Body of pancreas (tissue), 4 donors: Measurements from ENCODE around the gene ACADM. TPM values are rescaled to one million over a fixed set of nuclear protein-coding genes. Genes with fewer than 3 reads are reported as not detected.
"Not testable (repeated sequence)": the region's sequence is repeated elsewhere in the genome, so short reads cannot be mapped to it uniquely, and the experiment has no call there.

Experiments
- ATAC-seq: fragments of 150-250 bp; one replicate; pipeline ENCODE4 v1.9.1; 2016
- DNase-seq, 4 donors: peaks; one replicate each; pipeline ENCODE4 v3.0.0-alpha.2; 2019
- H3K27ac ChIP-seq, 4 donors: fragments of 200-600 bp; sonication (generic); 1 replicate in 3 of 4; 2 replicates in 1 of 4; pipeline versions ENCODE4 v1.5.1 to v1.6.1; 2016 to 2019; ENCODE audit warnings: mild to moderate bottlenecking in 1 of 4, mixed read lengths in 1 of 4, moderate library complexity in 1 of 4
- H3K27me3 ChIP-seq, 2 donors: fragments of 200-600 bp; sonication (generic); one replicate each; pipeline ENCODE4 v1.6.0; 2016; ENCODE audit warnings: mild to moderate bottlenecking in 1 of 2
- H3K36me3 ChIP-seq, 2 donors: fragments of 200-600 bp; sonication (generic); replicated peaks in 1 of 2; 2 replicates each; pipeline ENCODE4 v1.5.1; 2016; ENCODE audit warnings: low read depth in 2 of 2; ENCODE audit not compliant: insufficient read depth in 1 of 2
- H3K4me1 ChIP-seq: fragments of 200-600 bp; sonication (generic); one replicate; pipeline ENCODE4 v1.6.0; 2016
- H3K4me3 ChIP-seq, 2 donors: fragments of 200-600 bp; sonication (generic); 1 replicate in 1 of 2; 2 replicates in 1 of 2; pipeline ENCODE4 v1.5.1; 2016 to 2019
- H3K9me3 ChIP-seq, 3 donors: fragments of 200-600 bp; sonication (generic); 1 replicate in 2 of 3; 2 replicates in 1 of 3; pipeline ENCODE4 v1.5.1; 2016
- CTCF ChIP-seq, 7 experiments: fragments of 450-650 bp in 4 of 7; fragments of 200-600 bp in 3 of 7; sonication (generic) in 3 of 7; IDR thresholded peaks; one replicate each; pipeline ENCODE4 v1.5.1; 2016 to 2019; ENCODE audit warnings: antibody characterized with exemption in 7 of 7
- POLR2A ChIP-seq, 3 donors: fragments of 450-650 bp; IDR thresholded peaks; one replicate each; pipeline ENCODE4 v1.6.1; 2016; ENCODE audit warnings: antibody characterized with exemption in 3 of 3, mild to moderate bottlenecking in 2 of 3
- WGBS, 2 donors: methylation state at CpG; one replicate each; pipeline ENCODE4 v1.1.5; 2017; 5-methylcytosine and 5-hydroxymethylcytosine counted together
- intact Hi-C: fragments of 100-400 bp; cut with DNase I; formaldehyde crosslinking; loops from one replicate; pipeline ENCODE4 v1.15.1; 2023
- total RNA-seq, 2 donors: library from RNA; depleted of rRNA; stranded (reverse); fragments of >200 nt; gene quantifications; one replicate each; pipeline ENCODE4 v1.1.0, GENCODE V29; 2016

Gene ACADM
- total RNA-seq, 2 donors from 2014 or later = 38.1 to 38.2 TPM

GRCh38 chr1:75796376-75797272, 72.1 kb downstream of the ACADM start, which contains the start of gene MSH4:
MSH4 (plus strand) TSS chr1:75796882; CDS start chr1:75796986, 104 bp downstream.
- Histone ChIP-seq H3K9me3 (no peaks in the 10 kb centered on the region), H3K36me3 (peaks cover 16 to 33% of the 10 kb centered on the region in 2 donors), H3K4me1 (peaks cover under 1% of the 10 kb centered on the region), H3K27me3 (no peaks in the 10 kb centered on the region), H3K27ac (no peak within 1 kb of the TSS), H3K4me3 (no peak within 1 kb of the TSS)
- TF ChIP-seq POLR2A (IDR thresholded peaks at IDR 0.05) (no peak), CTCF (IDR thresholded peaks at IDR 0.05) (no peak)
- ATAC-seq (peak; percentile 41), DNase-seq (no peak)
- intact Hi-C loops = no loop called here
- WGBS, 2 donors = 71 to 73% methylated on average over 17 to 34 of the region's 34 CpGs

- Histone ChIP-seq H3K27ac (no peak overlapping the region), H3K4me3 (no peak overlapping the region), H3K9me3 (no peaks in the 10 kb centered on the region), H3K27me3 (no peaks in the 10 kb centered on the region), H3K36me3 (peaks cover 10 to 27% of the 10 kb centered on the region in 2 donors), H3K4me1 (no peaks in the 10 kb centered on the region)
- intact Hi-C loops = no loop called here
- no peak for DNase-seq
- 62 to 88% methylated on average over 3 to 6 of the region's 6 CpGs for WGBS, 2 donors
- peak; percentile 34 for ATAC-seq
- no peak for TF ChIP-seq POLR2A (IDR thresholded peaks at IDR 0.05)
- no peak for TF ChIP-seq CTCF (IDR thresholded peaks at IDR 0.05)
Observed at GRCh38 chr1:75797273-75797588, 72.7 kb downstream of the ACADM start.

GRCh38 chr1:75797606-75798216, 73.2 kb downstream of the ACADM start:
- Histone ChIP-seq H3K27me3 (no peaks in the 10 kb centered on the region), H3K36me3 (peaks cover 6 to 23% of the 10 kb centered on the region in 2 donors), H3K27ac (no peak overlapping the region), H3K4me1 (no peaks in the 10 kb centered on the region), H3K4me3 (no peak overlapping the region), H3K9me3 (no peaks in the 10 kb centered on the region)
- WGBS, 2 donors = 83 to 89% methylated on average over 13 of the region's 13 CpGs
- intact Hi-C loops = no loop called here
- no peak for TF ChIP-seq CTCF (IDR thresholded peaks at IDR 0.05)
- TF ChIP-seq POLR2A (IDR thresholded peaks at IDR 0.05) = no peak
- ATAC-seq = no peak
- DNase-seq = no peak

GRCh38 chr1:75801480-75801879, 77.0 kb downstream of the ACADM start:
- intact Hi-C loops, H3K36me3 ChIP-seq, DNase-seq, H3K27me3 ChIP-seq, H3K4me3 ChIP-seq, H3K4me1 ChIP-seq, H3K9me3 ChIP-seq, ATAC-seq, H3K27ac ChIP-seq: not testable (repeated sequence)
- 86 to 100% methylated on average over 2 of the region's 2 CpGs for WGBS, 2 donors

GRCh38 chr1:75808921-75809320, 84.4 kb downstream of the ACADM start:
- intact Hi-C loops = no loop called here
- DNase-seq (no peak), ATAC-seq (no peak)
- Histone ChIP-seq H3K9me3 (no peaks in the 10 kb centered on the region), H3K36me3 (no peaks in the 10 kb centered on the region), H3K27ac (no peak overlapping the region), H3K4me3 (no peak overlapping the region), H3K27me3 (no peaks in the 10 kb centered on the region), H3K4me1 (no peaks in the 10 kb centered on the region)
- TF ChIP-seq CTCF (IDR thresholded peaks at IDR 0.05) (no peak), POLR2A (IDR thresholded peaks at IDR 0.05) (no peak)
- 64 to 68% methylated on average over 4 of the region's 4 CpGs for WGBS, 2 donors

GRCh38 chr1:75810113-75810512, 85.6 kb downstream of the ACADM start:
- H3K36me3 ChIP-seq, DNase-seq, intact Hi-C loops, H3K4me3 ChIP-seq, H3K27me3 ChIP-seq, H3K27ac ChIP-seq, ATAC-seq, H3K4me1 ChIP-seq, H3K9me3 ChIP-seq: not testable (repeated sequence)
- 96% methylated on average over 3 of the region's 3 CpGs for WGBS, 2 donors
